Activated CD8-positive, alpha-beta memory T cell treated with anti-CD3 and anti-CD28 coated beads, Interleukin-2, amount 50 U/mL, for 1 hour (primary cell): ENCODE data around the gene EIF1AX.
A peak's percentile ranks its signal among the peaks of the same experiment; 100 is the strongest.
"Not testable (repeated sequence)": the region's sequence is repeated elsewhere in the genome, so short reads cannot be mapped to it uniquely, and the experiment has no call there.

Experiments used
- DNase-seq: peaks from one replicate; pipeline ENCODE4 v3.0.0-alpha.2; 2020; ENCODE audit errors: extremely low read depth

The EIF1AX gene

GRCh38 chrX:20141281-20142220 lies at the start of gene EIF1AX:
EIF1AX (minus strand) TSS chrX:20141838; CDS start chrX:20141640, 198 bp downstream.
- peak; percentile 97 for DNase-seq

GRCh38 chrX:20189171-20189570 lies 47.5 kb upstream of the EIF1AX start:
- DNase-seq: no peak

GRCh38 chrX:20181598-20182329 lies 40.1 kb upstream of the EIF1AX start:
- DNase-seq: no peak

GRCh38 chrX:20177093-20177492 lies 35.5 kb upstream of the EIF1AX start:
- no peak for DNase-seq

- DNase-seq: no peak
Measured at GRCh38 chrX:20173856-20174255, 32.2 kb upstream of the EIF1AX start.

- no peak for DNase-seq
Measured at GRCh38 chrX:20173313-20173712, 31.7 kb upstream of the EIF1AX start.

- no peak for DNase-seq
Measured at GRCh38 chrX:20171887-20172286, 30.2 kb upstream of the EIF1AX start.

- not testable (repeated sequence) for DNase-seq
Measured at GRCh38 chrX:20162516-20162915, 20.9 kb upstream of the EIF1AX start.

GRCh38 chrX:20159797-20160385 lies 18.3 kb upstream of the EIF1AX start:
- no peak for DNase-seq

GRCh38 chrX:20151689-20152088 lies 10.1 kb upstream of the EIF1AX start:
- no peak for DNase-seq

GRCh38 chrX:20149326-20149725 lies 7.7 kb upstream of the EIF1AX start:
- DNase-seq: no peak

GRCh38 chrX:20147561-20147960 lies 5.9 kb upstream of the EIF1AX start:
- DNase-seq: no peak

GRCh38 chrX:20144491-20144890 lies 2.9 kb upstream of the EIF1AX start:
- no peak for DNase-seq

GRCh38 chrX:20143561-20143960 lies 1.9 kb upstream of the EIF1AX start:
- no peak for DNase-seq

GRCh38 chrX:20143111-20143510 lies 1.5 kb upstream of the EIF1AX start:
- no peak for DNase-seq

GRCh38 chrX:20140420-20140819 lies 1.2 kb downstream of the EIF1AX start:
- DNase-seq: no peak

- DNase-seq: no peak
Measured at GRCh38 chrX:20139966-20140365, 1.7 kb downstream of the EIF1AX start.

- DNase-seq: no peak
Measured at GRCh38 chrX:20135944-20136343, 5.7 kb downstream of the EIF1AX start.

GRCh38 chrX:20132666-20133065 lies 9.0 kb downstream of the EIF1AX start:
- DNase-seq: no peak

- DNase-seq: no peak
Measured at GRCh38 chrX:20130357-20130756, 11.3 kb downstream of the EIF1AX start.

GRCh38 chrX:20129547-20129946 lies 12.1 kb downstream of the EIF1AX start:
- no peak for DNase-seq

GRCh38 chrX:20128670-20129069 lies 13.0 kb downstream of the EIF1AX start:
- no peak for DNase-seq
